ENCODE data around the gene TNIK. TPM values are rescaled to one million over a fixed set of nuclear protein-coding genes. Genes with fewer than 3 reads are reported as not detected.
A peak's percentile ranks its signal among the peaks of the same experiment; 100 is the strongest.

Gene TNIK
- total RNA-seq, 1 donor from 2014 or later: 9.3 TPM

- Mint-ChIP-seq H3K4me3 (peak overlapping the region; percentile 93), H3K9me3 (no peaks in the 10 kb centered on the region), H3K27ac (no peak overlapping the region), H3K36me3 (no peaks in the 10 kb centered on the region), H3K4me1 (peaks cover 27% of the 10 kb centered on the region), H3K27me3 (ENCODE audit: low read depth) (peaks cover 50% of the 10 kb centered on the region)
- TF ChIP-seq CTCF (IDR thresholded peaks at IDR 0.05; ENCODE audit: unreplicated experiment): no peak
- DNase-seq (ENCODE audit: low spot score in 2 of 2, unreplicated experiment in 2 of 2): peak in 1 of 2 experiments; percentile 43
Observed at GRCh38 chr3:171460725-171461524, 720 bp upstream of the TNIK start.

GRCh38 chr3:171459137-171459941 lies 866 bp downstream of the TNIK start:
- peaks cover 50% of the 10 kb centered on the region for H3K27me3 Mint-ChIP-seq (ENCODE audit: low read depth)
- peak overlapping the region; percentile 44 for H3K27ac Mint-ChIP-seq
- H3K9me3 Mint-ChIP-seq: no peaks in the 10 kb centered on the region
- H3K36me3 Mint-ChIP-seq: no peaks in the 10 kb centered on the region
- TF ChIP-seq CTCF (IDR thresholded peaks at IDR 0.05; ENCODE audit: unreplicated experiment): no peak
- H3K4me1 Mint-ChIP-seq: peaks cover 27% of the 10 kb centered on the region
- peak in 1 of 2 experiments; percentile 44 for DNase-seq (ENCODE audit: low spot score in 2 of 2, unreplicated experiment in 2 of 2)
- peak overlapping the region; percentile 93 for H3K4me3 Mint-ChIP-seq

DNA sequence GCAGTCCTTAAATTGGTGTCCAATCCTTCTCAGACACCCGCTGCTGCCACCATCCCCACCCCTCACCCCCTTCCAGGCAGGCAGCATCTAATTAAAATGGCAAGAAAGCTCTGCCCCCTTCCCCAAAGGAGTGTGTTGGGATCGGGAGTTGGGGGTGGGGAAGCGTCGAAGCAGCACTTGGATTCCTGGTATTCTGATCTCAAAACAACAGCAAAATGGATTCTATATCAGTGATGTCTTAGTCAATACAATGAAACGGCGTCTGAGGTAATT lies 1.4 kb downstream of the TNIK start:
- H3K27me3 Mint-ChIP-seq (ENCODE audit: low read depth): peaks cover 50% of the 10 kb centered on the region

DNA sequence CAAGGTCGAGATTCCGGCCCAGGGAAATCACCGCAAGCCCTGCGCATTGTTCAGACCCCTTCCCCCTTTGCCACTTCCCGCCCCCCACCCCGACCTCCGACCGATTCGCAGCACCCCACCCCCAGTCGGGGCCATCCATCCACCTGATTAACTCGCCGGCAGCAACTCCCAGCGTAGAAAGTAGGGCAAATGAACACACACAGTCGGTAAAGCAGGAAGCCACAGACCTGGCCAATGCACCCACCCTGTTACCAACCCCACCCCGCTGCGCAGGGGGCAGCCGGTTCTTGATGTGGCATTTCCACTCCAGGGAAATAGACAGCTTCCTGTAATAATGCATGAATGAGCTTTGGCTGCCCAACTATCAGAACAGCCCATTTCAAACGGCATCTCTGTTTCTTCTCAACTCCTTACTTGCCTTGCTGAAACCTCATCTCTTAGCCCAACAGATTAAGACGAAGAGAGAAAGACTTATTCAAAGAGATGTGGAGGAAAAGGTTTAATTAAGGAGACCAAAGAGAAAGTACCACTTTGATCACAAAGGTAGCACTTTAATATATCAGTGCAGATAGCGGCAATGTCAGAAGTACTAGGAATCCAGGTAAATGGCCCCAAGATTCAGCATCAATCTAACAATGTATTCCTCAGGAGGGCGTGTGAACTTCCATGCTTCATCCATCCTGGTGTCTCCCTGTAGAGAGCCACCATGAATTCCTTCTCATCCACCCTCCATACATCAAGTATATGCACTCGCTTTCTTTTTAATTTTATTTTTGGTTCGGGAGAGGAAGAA lies 1.9 kb downstream of the TNIK start:
- TF ChIP-seq CTCF (IDR thresholded peaks at IDR 0.05; ENCODE audit: unreplicated experiment): no peak
- Mint-ChIP-seq H3K4me3 (peak overlapping the region; percentile 93), H3K9me3 (no peaks in the 10 kb centered on the region), H3K36me3 (no peaks in the 10 kb centered on the region), H3K27me3 (ENCODE audit: low read depth) (peaks cover 50% of the 10 kb centered on the region), H3K27ac (no peak overlapping the region), H3K4me1 (peaks cover 27% of the 10 kb centered on the region)
- no peak for DNase-seq (ENCODE audit: low spot score in 2 of 2, unreplicated experiment in 2 of 2)

More for the DNA sequence above, 1.4 kb downstream of the TNIK start:
- no peak for DNase-seq (ENCODE audit: low spot score in 2 of 2, unreplicated experiment in 2 of 2)
- Mint-ChIP-seq H3K36me3 (no peaks in the 10 kb centered on the region), H3K9me3 (no peaks in the 10 kb centered on the region), H3K27ac (peak overlapping the region; percentile 44), H3K4me3 (peak overlapping the region; percentile 93), H3K4me1 (peaks cover 27% of the 10 kb centered on the region)
- no peak for TF ChIP-seq CTCF (IDR thresholded peaks at IDR 0.05; ENCODE audit: unreplicated experiment)

- Mint-ChIP-seq H3K4me3 (peak overlapping the region; percentile 93), H3K27me3 (ENCODE audit: low read depth) (peaks cover 50% of the 10 kb centered on the region), H3K4me1 (peaks cover 27% of the 10 kb centered on the region), H3K9me3 (no peaks in the 10 kb centered on the region), H3K36me3 (no peaks in the 10 kb centered on the region), H3K27ac (no peak overlapping the region)
- TF ChIP-seq CTCF (IDR thresholded peaks at IDR 0.05; ENCODE audit: unreplicated experiment): no peak
- no peak for DNase-seq (ENCODE audit: low spot score in 2 of 2, unreplicated experiment in 2 of 2)
Observed at GRCh38 chr3:171457607-171458061, 2.6 kb downstream of the TNIK start.

All from mesothelial cell of epicardium (in vitro differentiated cells).